CD4-positive, alpha-beta T cell treated with Interleukin-2 at 100 ng/mL for 4 hours (primary cell): ENCODE results near the gene LSM14A.

Experiments used
- DNase-seq: peaks from one replicate; pipeline ENCODE4 v3.0.0-alpha.2; 2020; ENCODE audit warnings: low spot score

The LSM14A gene

DNA sequence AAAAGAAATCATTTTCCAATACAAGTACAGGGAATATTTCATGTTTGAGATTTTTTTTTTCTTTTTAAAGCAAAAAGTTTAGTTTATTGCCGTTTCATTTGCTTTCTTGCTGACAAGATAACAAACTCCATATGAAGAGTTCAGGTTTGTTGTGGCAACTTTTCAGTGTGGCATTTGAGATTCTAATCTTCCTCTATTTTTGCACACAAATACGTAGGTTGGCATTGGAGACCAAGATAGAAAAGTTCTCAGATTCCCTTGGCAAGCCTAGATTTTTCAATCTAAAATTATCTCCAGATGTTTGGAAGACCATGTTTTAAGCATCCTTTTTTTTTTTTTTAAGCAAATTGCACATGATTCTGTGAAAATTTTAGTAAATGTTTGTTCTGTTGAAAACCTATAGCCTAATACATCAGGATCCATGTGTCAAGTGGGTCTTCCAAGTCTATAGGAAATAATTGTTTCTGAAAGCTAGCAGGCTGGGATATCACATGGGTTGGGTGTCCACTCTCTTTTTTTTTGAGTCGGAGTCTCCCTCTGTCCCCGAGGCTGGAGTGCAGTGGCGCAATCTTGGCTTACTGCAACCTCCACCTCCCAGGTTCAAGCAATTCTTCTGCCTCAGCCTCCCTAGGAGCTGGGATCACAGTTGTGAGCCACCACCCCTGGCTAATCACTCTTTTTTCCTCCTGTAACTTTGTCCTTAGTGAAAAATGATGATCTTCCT is 84.7 kb downstream of the LSM14A start:
- DNase-seq = no peak

GRCh38 chr19:34257559-34257924 is 85.2 kb downstream of the LSM14A start:
- DNase-seq = no peak

- DNase-seq = no peak
Measured at GRCh38 chr19:34259367-34260095, 87.2 kb downstream of the LSM14A start.

DNA sequence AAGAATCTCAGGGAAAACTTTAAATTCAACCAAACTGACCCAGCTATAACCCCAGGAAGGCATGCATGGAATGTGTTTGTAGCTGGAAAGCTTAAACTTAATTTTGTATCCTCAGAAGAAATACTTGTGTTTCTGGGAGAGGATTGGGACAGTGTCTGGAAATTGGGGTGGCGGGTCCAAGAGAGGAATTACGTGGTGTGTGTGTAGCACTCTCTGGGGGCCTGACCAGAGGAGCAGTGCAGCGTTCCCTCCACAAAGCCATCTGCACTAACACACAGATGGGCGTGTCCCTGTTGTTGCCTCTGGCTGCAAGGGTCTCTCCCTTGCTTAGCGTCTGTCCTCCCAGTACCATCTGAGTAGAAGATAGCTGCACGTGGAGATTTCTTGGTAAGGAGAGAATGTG is 88.5 kb downstream of the LSM14A start:
- no peak for DNase-seq

DNA sequence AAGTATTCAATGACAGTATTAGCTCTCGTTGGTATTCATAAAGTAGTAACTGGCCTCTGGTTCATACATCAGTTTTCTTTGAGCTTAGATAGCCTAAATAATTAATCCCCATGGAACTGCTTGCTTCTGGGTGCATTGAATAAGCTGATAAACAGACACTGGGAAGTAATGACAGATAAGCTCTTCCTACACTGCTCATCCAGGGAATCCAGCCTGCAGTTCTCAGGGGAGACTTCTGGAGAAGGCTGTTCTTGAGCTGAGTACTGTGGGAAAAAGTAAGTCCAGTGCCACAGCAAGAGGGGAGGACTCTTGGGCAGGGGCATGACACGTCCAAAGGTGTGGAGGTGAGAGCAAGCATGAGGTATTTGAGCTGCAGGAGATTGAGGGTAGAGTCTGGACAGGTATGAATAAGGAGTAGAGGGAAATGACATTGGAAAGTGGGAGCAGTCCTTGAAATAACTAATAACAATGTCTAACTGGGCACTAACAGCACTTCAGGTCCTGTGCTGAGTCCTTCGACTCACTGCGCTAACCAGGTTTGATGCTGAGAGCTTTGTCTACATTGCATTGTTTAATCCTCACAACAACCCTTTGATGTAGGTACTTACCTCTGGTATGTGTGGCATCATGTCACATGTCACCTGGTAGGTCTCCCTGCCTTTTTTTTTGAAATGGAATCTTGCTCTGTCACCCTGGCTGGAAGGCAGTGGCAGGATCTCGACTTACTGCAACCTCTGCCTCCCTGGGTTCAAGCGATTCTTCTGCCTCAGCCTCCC is 89.2 kb downstream of the LSM14A start:
- DNase-seq = no peak

GRCh38 chr19:34263745-34264237 is 91.5 kb downstream of the LSM14A start:
- DNase-seq = no peak

DNA sequence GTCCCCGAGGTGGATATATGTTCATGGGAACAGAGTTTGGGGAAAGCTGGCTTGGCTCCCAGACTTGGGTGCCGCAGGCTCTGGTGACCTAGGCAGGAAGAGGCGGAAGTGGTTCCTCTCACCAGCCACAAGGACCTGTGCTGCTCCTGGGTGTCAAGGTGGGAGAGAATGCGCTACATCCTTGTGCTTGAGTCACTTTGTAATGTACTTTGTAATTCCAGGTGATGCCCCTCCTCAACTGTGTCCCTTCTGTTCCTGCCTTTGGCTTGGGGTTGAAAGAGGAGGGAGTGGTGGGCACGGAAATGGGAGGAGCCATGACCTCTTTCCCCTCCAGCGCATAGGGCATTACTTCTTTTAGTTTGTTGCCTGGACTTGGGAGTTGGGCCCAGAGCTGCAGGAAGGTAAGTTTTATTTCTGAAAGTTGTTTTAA is 92.9 kb downstream of the LSM14A start:
- DNase-seq = no peak

GRCh38 chr19:34269081-34269480 is 96.8 kb downstream of the LSM14A start:
- no peak for DNase-seq

GRCh38 chr19:34269489-34269888 is 97.2 kb downstream of the LSM14A start:
- DNase-seq = no peak

DNA sequence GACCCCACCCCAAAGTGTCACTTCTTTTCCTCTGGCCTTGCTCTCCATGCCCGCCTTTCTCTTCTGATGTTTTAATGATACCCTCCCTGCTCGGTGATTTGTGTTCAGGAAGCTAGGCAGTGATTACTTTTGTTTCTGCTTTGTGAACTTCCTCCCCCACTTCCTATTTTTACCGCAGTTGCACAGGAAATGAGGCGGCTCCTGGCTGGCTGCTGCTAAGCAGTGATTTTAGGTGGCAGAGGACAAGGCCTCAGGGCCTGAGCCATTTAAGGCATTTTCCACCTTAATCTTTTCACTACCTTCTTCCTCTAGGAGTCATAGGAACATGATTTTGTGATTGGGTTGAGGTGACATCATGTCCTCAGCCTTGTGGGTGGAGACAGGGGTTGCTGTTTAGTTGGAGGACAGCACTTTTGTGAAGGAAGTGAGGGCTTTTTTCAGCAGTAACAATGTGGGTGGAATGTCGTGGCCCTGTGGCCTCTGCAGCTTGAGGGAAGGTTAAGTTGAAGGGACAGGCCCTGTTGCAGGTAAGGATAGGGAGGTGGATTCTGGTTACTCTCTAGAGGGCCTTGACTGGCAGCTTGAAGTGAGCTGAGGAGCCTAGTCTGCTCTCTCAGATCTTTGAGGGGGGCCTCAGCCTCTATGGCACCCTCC is 97.8 kb downstream of the LSM14A start:
- DNase-seq = peak; percentile 86

- no peak for DNase-seq
Measured at GRCh38 chr19:34273121-34273520, 100.8 kb downstream of the LSM14A start.

- DNase-seq = no peak
Measured at GRCh38 chr19:34274284-34274826, 102.1 kb downstream of the LSM14A start.

DNA sequence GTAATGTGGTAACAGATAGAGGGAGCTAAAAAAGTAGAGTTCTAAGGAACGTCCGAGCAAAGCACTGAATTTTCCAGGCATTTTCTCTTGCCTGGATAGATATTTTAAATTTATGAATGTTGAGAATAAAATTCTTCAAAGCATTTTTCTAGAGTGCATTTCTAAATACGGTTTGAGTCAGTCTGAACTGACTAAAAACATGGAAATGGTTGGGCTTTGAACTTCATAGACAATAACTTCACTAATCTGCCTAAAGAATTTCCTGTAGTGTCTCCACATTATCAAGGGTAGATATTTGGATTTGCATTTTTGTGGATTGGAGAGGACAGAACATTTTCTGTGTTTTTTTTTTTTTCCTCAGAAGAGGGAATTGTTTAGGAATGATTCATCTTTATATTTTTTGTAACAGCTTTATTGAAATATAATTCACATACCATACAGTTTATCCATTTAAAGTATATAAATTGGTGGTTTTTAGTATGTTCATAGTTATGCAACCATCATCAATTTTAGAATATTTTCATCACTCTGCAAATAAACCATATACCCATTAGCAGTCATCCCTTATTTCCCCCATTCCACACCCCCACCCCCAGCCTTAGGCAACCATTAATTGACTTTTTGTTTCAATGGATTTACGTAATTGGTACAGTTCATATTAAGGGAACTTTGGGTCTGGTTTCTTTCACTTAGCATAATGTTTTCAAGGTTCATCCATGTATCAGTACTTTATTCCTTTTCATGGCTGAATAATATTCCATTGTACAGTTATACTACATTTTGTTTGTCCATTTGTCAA is 102.7 kb downstream of the LSM14A start:
- DNase-seq = no peak

- DNase-seq = no peak
Measured at GRCh38 chr19:34275705-34276104, 103.4 kb downstream of the LSM14A start.

- DNase-seq = no peak
Measured at GRCh38 chr19:34276614-34277013, 104.3 kb downstream of the LSM14A start.

GRCh38 chr19:34277244-34277643 is 104.9 kb downstream of the LSM14A start:
- no peak for DNase-seq

- no peak for DNase-seq
Measured at GRCh38 chr19:34278783-34279182, 106.5 kb downstream of the LSM14A start.
